Fibroblast of the aortic adventitia (primary cell): Measurements from ENCODE around the gene DNAH10. TPM values are rescaled to one million over a fixed set of nuclear protein-coding genes. Genes with fewer than 3 reads are reported as not detected.

Experiments used
- DNase-seq: peaks from one replicate; pipeline ENCODE4 v3.0.0-alpha.2; 2010; ENCODE audit warnings: low read depth
- H3K4me3 ChIP-seq: 2 replicates; pipeline ENCODE4 v1.5.1; 2011; ENCODE audit warnings: low read depth, mild to moderate bottlenecking, control low read depth, low read length, moderate library complexity
- CTCF ChIP-seq: IDR thresholded peaks from 2 replicates; pipeline ENCODE4 v1.5.1; 2011; ENCODE audit warnings: mild to moderate bottlenecking, low read length, control low read depth, inconsistent platforms; ENCODE audit not compliant: insufficient read depth
- total RNA-seq: library from RNA; depleted of rRNA; stranded (reverse); fragments of >200 nt; gene quantifications from 2 replicates; pipeline ENCODE4 v1.2.3, GENCODE V29; 2012; ENCODE audit warnings: low replicate concordance

DNAH10 gene
- total RNA-seq, 1 donor, result 0.18 TPM

GRCh38 chr12:123843912-123844748 lies 82.0 kb downstream of the DNAH10 start:
- DNase-seq, result no peak
- H3K4me3 ChIP-seq, result no peak overlapping the region

DNA sequence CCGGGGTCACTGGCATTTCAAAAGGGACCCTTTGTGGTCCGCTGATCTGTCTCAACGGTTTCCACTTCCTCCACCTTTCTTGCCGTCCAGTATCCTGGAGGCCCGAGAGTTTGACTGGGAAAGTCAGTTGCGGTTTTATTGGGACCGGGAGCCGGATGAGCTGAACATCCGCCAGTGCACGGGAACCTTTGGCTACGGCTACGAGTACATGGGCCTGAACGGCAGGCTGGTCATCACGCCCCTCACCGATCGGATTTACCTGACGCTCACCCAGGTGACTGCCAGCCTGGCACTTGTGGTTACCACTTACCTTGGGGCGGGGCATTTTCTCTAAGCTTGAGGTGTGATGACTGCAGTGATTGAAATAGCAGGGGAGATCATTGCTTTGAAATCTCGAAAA lies 83.8 kb downstream of the DNAH10 start:
- no peak for TF ChIP-seq CTCF
- DNase-seq, result no peak
- H3K4me3 ChIP-seq, result no peak overlapping the region

More at GRCh38 chr12:123843912-123844748, 82.0 kb downstream of the DNAH10 start:
- no peak for TF ChIP-seq CTCF

DNA sequence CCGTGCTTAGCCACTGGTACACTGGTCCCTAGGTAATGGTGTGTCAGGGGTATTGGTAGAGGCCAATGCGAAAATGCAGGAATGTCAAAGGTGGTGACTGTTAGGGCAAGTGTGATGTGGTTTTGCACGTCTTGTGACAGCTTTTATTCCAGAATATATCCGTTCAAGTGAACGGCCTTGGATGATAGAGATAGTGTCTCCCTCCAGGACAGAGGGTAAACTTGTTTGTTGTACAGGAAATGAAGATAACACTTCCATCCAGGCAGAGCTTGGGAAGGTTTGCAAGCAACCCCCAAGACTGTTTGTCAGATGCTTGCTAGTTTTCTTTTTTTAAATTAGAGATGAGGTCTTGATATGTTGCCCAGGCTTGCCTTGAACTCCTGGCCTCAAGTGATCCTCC lies 84.2 kb downstream of the DNAH10 start:
- TF ChIP-seq CTCF, result no peak
- DNase-seq, result no peak
- H3K4me3 ChIP-seq, result no peak overlapping the region

DNA sequence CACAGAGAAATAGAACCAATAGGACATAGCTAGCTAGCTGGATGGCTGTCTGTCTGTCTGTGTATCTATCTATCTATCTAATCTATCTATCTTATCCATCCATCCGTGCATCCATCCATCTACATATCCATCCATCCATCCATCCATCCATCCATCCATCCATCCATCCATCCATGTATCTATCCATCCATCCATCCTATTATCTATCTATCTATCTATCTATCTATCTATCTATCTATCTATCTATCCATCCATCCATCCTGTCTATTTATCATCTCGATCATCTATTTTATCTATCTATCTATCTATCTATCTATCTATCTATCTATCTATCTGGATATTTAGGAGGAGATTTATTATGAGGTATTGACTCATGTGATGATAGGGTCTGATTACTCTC lies 84.9 kb downstream of the DNAH10 start:
- TF ChIP-seq CTCF, result no peak
- no peak for DNase-seq
- H3K4me3 ChIP-seq, result no peak overlapping the region

DNA sequence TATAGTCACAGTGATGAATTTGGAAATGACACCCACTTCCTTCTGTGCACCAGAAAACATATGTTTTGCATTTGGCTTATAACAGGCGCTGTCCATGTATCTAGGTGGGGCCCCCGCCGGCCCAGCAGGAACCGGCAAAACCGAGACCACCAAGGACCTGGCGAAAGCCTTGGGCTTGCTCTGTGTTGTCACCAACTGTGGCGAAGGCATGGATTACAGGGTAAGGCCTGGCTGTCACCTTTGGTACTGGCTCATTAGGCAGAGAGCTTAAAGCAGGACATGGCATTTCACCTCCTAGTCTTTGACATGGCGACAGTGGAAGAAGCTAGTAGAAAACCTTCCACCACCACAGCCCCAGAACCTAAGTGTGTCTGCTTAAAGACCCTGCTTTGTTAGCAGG lies 85.8 kb downstream of the DNAH10 start:
- H3K4me3 ChIP-seq, result no peak overlapping the region
- TF ChIP-seq CTCF, result no peak
- no peak for DNase-seq

DNA sequence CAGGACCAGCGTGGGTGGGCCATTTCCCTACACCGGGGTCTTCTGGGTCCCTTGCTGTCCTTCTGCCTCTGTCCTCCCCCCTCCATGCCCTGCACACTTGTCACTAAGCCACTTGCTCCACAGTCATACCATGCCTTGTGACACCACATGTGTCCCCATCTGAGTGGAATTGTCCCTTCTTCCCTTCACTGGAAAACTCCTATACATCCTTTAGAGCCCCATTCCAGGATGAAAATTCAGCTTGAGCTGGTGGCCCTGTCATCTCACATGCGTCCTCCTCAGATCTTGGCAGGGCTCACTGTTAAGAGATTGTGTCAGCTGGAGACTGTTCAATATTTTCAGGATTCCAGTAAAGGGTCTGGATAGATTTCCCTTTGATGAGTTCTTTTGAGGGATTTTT lies 87.4 kb downstream of the DNAH10 start:
- no peak for DNase-seq
- no peak overlapping the region for H3K4me3 ChIP-seq
- TF ChIP-seq CTCF, result no peak
